IMR-90 (cell line): Measurements from ENCODE around the gene CD101. TPM values are rescaled to one million over a fixed set of nuclear protein-coding genes. Genes with fewer than 3 reads are reported as not detected.

ENCODE experiments used
- ATAC-seq: fragments of 200-7000 bp; cut with Tn5 transposase; 2 replicates; pipeline ENCODE4 v1.9.1; 2020; ENCODE audit warnings: low read depth, mild to moderate bottlenecking, moderate library complexity
- BruUV-seq: library from RNA; stranded (reverse); fragments of 400-500 nt; replicated peaks from 2 replicates; lab custom pipeline; 2021; lab: Mats Ljungman, UMichigan
- CTCF ChIA-PET: fragments of 300-600 bp; formaldehyde crosslinking; extraction: SDS; loops from one replicate; lab custom pipeline; 2021; ENCODE audit warnings: antibody characterized with exemption; lab: Yijun Ruan, JAX
- POLR2A ChIA-PET: fragments of 300-600 bp; sonication (Branson Sonifier 250); formaldehyde crosslinking; loops from one replicate; lab custom pipeline; 2022; ENCODE audit warnings: antibody characterized with exemption; ENCODE audit not compliant: unreplicated experiment; lab: Charles Lee
- DNase-seq: peaks from one replicate; pipeline ENCODE4 v3.0.0; 2013
- H2AFZ ChIP-seq: replicated peaks from 2 replicates; pipeline ENCODE3; 2013; ENCODE audit warnings: low read length, mild to moderate bottlenecking; ENCODE audit not compliant: poor library complexity
- H2AK5ac ChIP-seq: 2 replicates; pipeline ENCODE4 v1.6.1; 2013; ENCODE audit warnings: low read depth, low read length, inconsistent platforms
- H2AK9ac ChIP-seq: replicated peaks from 2 replicates; pipeline ENCODE3; 2013; ENCODE audit warnings: mild to moderate bottlenecking, low read depth, low read length, moderate library complexity; ENCODE audit not compliant: poor library complexity
- H2BK120ac ChIP-seq: 2 replicates; pipeline ENCODE4 v1.6.1; 2013; ENCODE audit warnings: low read depth, low read length, inconsistent platforms
- H2BK15ac ChIP-seq: 3 replicates; pipeline ENCODE4 v1.6.1; 2013; ENCODE audit warnings: low read depth, low read length, inconsistent platforms
- H2BK20ac ChIP-seq: 2 replicates; pipeline ENCODE4 v1.6.1; 2013; ENCODE audit warnings: low read depth, mild to moderate bottlenecking, inconsistent platforms, low read length, moderate library complexity
- H2BK5ac ChIP-seq: 2 replicates; pipeline ENCODE4 v1.6.1; 2013; ENCODE audit warnings: mild to moderate bottlenecking, low read depth, low read length, inconsistent platforms; ENCODE audit not compliant: poor library complexity, severe bottlenecking
- H3K14ac ChIP-seq: replicated peaks from 2 replicates; pipeline ENCODE4 v1.6.1; 2013; ENCODE audit warnings: low read depth, low read length, inconsistent platforms
- H3K18ac ChIP-seq: 2 replicates; pipeline ENCODE4 v1.6.1; 2013; ENCODE audit warnings: low read depth, low read length, control low read depth
- H3K23ac ChIP-seq: 2 replicates; pipeline ENCODE4 v1.6.1; 2013; ENCODE audit warnings: low read depth, low read length, inconsistent platforms
- H3K27ac ChIP-seq: 2 replicates; pipeline ENCODE4 v1.5.1; 2013; ENCODE audit warnings: mild to moderate bottlenecking, control low read depth, low read length; ENCODE audit not compliant: insufficient read depth
- H3K27me3 ChIP-seq: 2 replicates; pipeline ENCODE4 v1.6.1; 2013; ENCODE audit warnings: low read length; ENCODE audit not compliant: control insufficient read depth, insufficient read depth
- H3K36me3 ChIP-seq: 2 replicates; pipeline ENCODE4 v1.6.1; 2013; ENCODE audit warnings: low read length, mixed read lengths; ENCODE audit not compliant: control insufficient read depth, insufficient read depth
- H3K4ac ChIP-seq: 2 replicates; pipeline ENCODE4 v1.6.1; 2013; ENCODE audit warnings: low read depth, low read length, inconsistent platforms
- H3K4me1 ChIP-seq: 2 replicates; pipeline ENCODE4 v1.6.1; 2013; ENCODE audit warnings: low read length, mixed read lengths; ENCODE audit not compliant: control insufficient read depth, insufficient read depth
- H3K4me2 ChIP-seq: 2 replicates; pipeline ENCODE4 v1.6.1; 2013; ENCODE audit warnings: low read depth, mild to moderate bottlenecking, control low read depth, low read length, moderate library complexity
- H3K4me3 ChIP-seq: 2 replicates; pipeline ENCODE4 v1.5.1; 2013; ENCODE audit warnings: low read depth, mild to moderate bottlenecking, control low read depth, low read length, moderate library complexity; ENCODE audit not compliant: insufficient read depth
- H3K56ac ChIP-seq: 2 replicates; pipeline ENCODE4 v1.6.1; 2013; ENCODE audit warnings: low read length, inconsistent platforms; ENCODE audit not compliant: insufficient read depth; ENCODE audit errors: extremely low read depth
- H3K79me1 ChIP-seq, 2 experiments: 2 replicates each; pipeline ENCODE4 v1.6.1; 2013; ENCODE audit warnings: low read length in 2 of 2, inconsistent platforms in 1 of 2, low read depth in 1 of 2
- H3K9ac ChIP-seq: 2 replicates; pipeline ENCODE4 v1.6.1; 2013; ENCODE audit warnings: low read depth, low read length, control low read depth
- H3K9me1 ChIP-seq: 2 replicates; pipeline ENCODE4 v1.6.1; 2013; ENCODE audit warnings: low read length, inconsistent platforms; ENCODE audit not compliant: insufficient read depth
- H3K9me3 ChIP-seq: 2 replicates; pipeline ENCODE4 v1.6.1; 2013; ENCODE audit warnings: low read length; ENCODE audit not compliant: control insufficient read depth, insufficient read depth
- H4K20me1 ChIP-seq: 2 replicates; pipeline ENCODE4 v1.6.1; 2013; ENCODE audit warnings: low read length, inconsistent platforms; ENCODE audit not compliant: insufficient read depth
- H4K5ac ChIP-seq: 2 replicates; pipeline ENCODE4 v1.6.1; 2013; ENCODE audit warnings: mild to moderate bottlenecking, low read depth, low read length, control low read depth
- H4K8ac ChIP-seq, 2 experiments: 2 replicates each; pipeline ENCODE4 v1.6.1; 2013; ENCODE audit warnings: low read depth in 2 of 2, low read length in 2 of 2, control low read depth in 1 of 2, inconsistent platforms in 1 of 2
- H4K91ac ChIP-seq: 2 replicates; pipeline ENCODE4 v1.6.1; 2013; ENCODE audit warnings: low read depth, low read length, inconsistent platforms; ENCODE audit not compliant: insufficient read depth
- BHLHE40 ChIP-seq: fragments of 150-350 bp; IDR thresholded peaks from 2 replicates; pipeline ENCODE4 v1.6.1; 2016; ENCODE audit warnings: mild to moderate bottlenecking, low read depth, low read length
- CHD1 ChIP-seq: IDR thresholded peaks from 2 replicates; pipeline ENCODE4 v1.6.1; 2012; ENCODE audit warnings: low read depth, low read length, improper control_type of control experiment
- CTCF ChIP-seq: conservative IDR thresholded peaks from 2 replicates; pipeline ENCODE4 v1.5.1; 2012; ENCODE audit warnings: mild to moderate bottlenecking, low read depth, low read length, improper control_type of control experiment
- ELK1 ChIP-seq: fragments of 150-350 bp; IDR thresholded peaks from 2 replicates; pipeline ENCODE4 v1.6.1; 2016; ENCODE audit warnings: low read depth, mild to moderate bottlenecking, low read length, moderate library complexity, borderline replicate concordance
- MAFK ChIP-seq: IDR thresholded peaks from 2 replicates; pipeline ENCODE4 v1.6.1; 2012; ENCODE audit warnings: low read depth, low read length, improper control_type of control experiment
- NFE2L2 ChIP-seq: fragments of 150-350 bp; IDR thresholded peaks from 2 replicates; pipeline ENCODE4 v1.6.1; 2016; ENCODE audit warnings: low read depth, mild to moderate bottlenecking, low read length
- RAD21 ChIP-seq: IDR thresholded peaks from 2 replicates; pipeline ENCODE4 v1.6.1; 2012; ENCODE audit warnings: low read length, improper control_type of control experiment
- USF2 ChIP-seq: fragments of 150-350 bp; IDR thresholded peaks from 2 replicates; pipeline ENCODE4 v1.6.1; 2017; ENCODE audit warnings: mild to moderate bottlenecking, antibody characterized with exemption, low read length, low read depth
- WGBS, 2 experiments: methylation state at CpG; one replicate each; pipeline versions ENCODE4 v1.1.5 to v1.1.7; 2013; ENCODE audit warnings: missing lambda C conversion rate in 2 of 2; ENCODE audit not compliant: insufficient read length in 1 of 2; ENCODE audit errors: extremely low coverage in 2 of 2; 5-methylcytosine and 5-hydroxymethylcytosine counted together
- dilution Hi-C: fragments of 300-500 bp; cut with HindIII; formaldehyde crosslinking; loops from one replicate; pipeline ENCODE4 v1.14.3; 2018; ENCODE audit warnings: low sequenced_read_pairs; ENCODE audit not compliant: unreplicated experiment
- in situ Hi-C: fragments of 300-500 bp; cut with MboI; formaldehyde crosslinking; loops from 3 replicates; pipeline ENCODE4 v1.14.3; 2019; ENCODE audit warnings: low sequenced_read_pairs, inconsistent platforms, mixed read lengths
- intact Hi-C: fragments of 100-400 bp; cut with micrococcal nuclease; formaldehyde crosslinking; loops from 2 replicates; pipeline ENCODE4 v1.10.0; 2022
- polyA plus RNA-seq, 3 experiments: library from polyadenylated mRNA; depleted of rRNA; stranded (reverse); fragments of >200 nt; gene quantifications; 2 replicates each; pipeline ENCODE4 v1.2.3, GENCODE V29; 2012; ENCODE audit warnings: low replicate concordance in 1 of 3
- total RNA-seq: library from RNA; depleted of rRNA; stranded (reverse); fragments of >200 nt; gene quantifications from 2 replicates; pipeline ENCODE4 v1.2.3, GENCODE V29; 2012

CD101 gene
- total and polyA plus RNA-seq, 2 of the 4 experiments (the other 2 are of a cell fraction) = not detected

- no peak overlapping the region for H4K8ac ChIP-seq
- no TSS peak for BruUV-seq
- CTCF ChIA-PET = no interaction called here
- H3K4me1 ChIP-seq = no peaks in the 10 kb centered on the region
- H3K14ac ChIP-seq = no peak overlapping the region
- no peak overlapping the region for H2BK120ac ChIP-seq
- no peak overlapping the region for H3K23ac ChIP-seq
- H3K79me1 ChIP-seq = no peaks in the 10 kb centered on the region
- no peak overlapping the region for H3K4me2 ChIP-seq
- H3K4ac ChIP-seq = no peak overlapping the region
- H3K56ac ChIP-seq = no peak overlapping the region
- no peak overlapping the region for H2AK5ac ChIP-seq
- H3K36me3 ChIP-seq = no peaks in the 10 kb centered on the region
- no peak overlapping the region for H3K27ac ChIP-seq
- ATAC-seq (no peak), DNase-seq (no peak)
- H2AK9ac ChIP-seq = no peak overlapping the region
- no peak overlapping the region for H4K91ac ChIP-seq
- no peak overlapping the region for H3K4me3 ChIP-seq
- H4K20me1 ChIP-seq = no peaks in the 10 kb centered on the region
- H3K9me3 ChIP-seq = no peaks in the 10 kb centered on the region
- no CpG with 5 or more reads among the region's 2 CpGs for WGBS, 2 experiments
- 0 out of 2 replicates have a peak, but pooled peaks cover 2% of the 10 kb centered on the region for H3K27me3 ChIP-seq
- H2BK15ac ChIP-seq = no peak overlapping the region
- H3K9me1 ChIP-seq = peaks cover 4% of the 10 kb centered on the region; the same call in 1 of the 2 replicates
- TF ChIP-seq ELK1 (no peak), MAFK (no peak), RAD21 (no peak), CHD1 (no peak), USF2 (no peak), CTCF (no peak), BHLHE40 (no peak), NFE2L2 (no peak)
- in situ Hi-C loops = no loop called here
- intact Hi-C loops = no loop called here
- POLR2A ChIA-PET = no interaction called here
- H2BK5ac ChIP-seq = no peak overlapping the region
- no peak overlapping the region for H4K5ac ChIP-seq
- H2AFZ ChIP-seq = no peak overlapping the region
- dilution Hi-C loops = no loop called here
- no peak overlapping the region for H3K18ac ChIP-seq
- H2BK20ac ChIP-seq = no peak overlapping the region
- H3K9ac ChIP-seq = no peak overlapping the region
These were observed 44.1 kb downstream of the CD101 start for GRCh38 chr1:117045644-117046043.
